ENCODE results near the gene AKAP6.

Gene AKAP6

GRCh38 chr14:32492457-32492856 lies 163.4 kb downstream of the AKAP6 start:
- no peak for DNase-seq

GRCh38 chr14:32494609-32495434 lies 165.7 kb downstream of the AKAP6 start:
- DNase-seq: no peak

GRCh38 chr14:32495435-32495734 lies 166.3 kb downstream of the AKAP6 start:
- DNase-seq: no peak

- DNase-seq: no peak
Measured at GRCh38 chr14:32497248-32497647, 168.2 kb downstream of the AKAP6 start.

- no peak for DNase-seq
Measured at GRCh38 chr14:32507029-32507984, 178.2 kb downstream of the AKAP6 start.

DNA sequence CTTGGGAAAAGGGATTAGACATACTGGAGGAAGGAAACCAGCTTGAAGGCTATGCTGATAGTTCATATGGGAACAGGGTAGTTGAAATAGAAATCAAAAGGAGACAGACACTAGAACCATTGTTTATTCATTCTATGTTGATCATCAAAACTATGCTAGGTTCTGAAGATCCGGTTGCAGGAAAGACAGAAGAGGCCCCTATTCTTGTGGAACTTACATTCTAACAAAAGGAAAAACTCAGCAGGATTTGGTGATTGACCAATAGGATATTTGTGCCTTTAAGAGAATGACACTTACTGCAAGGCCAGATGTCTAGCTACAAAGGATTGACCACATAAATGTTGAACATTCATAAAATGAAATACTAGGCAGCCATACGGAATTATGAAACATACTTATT lies 179.2 kb downstream of the AKAP6 start:
- no peak for DNase-seq

DNA sequence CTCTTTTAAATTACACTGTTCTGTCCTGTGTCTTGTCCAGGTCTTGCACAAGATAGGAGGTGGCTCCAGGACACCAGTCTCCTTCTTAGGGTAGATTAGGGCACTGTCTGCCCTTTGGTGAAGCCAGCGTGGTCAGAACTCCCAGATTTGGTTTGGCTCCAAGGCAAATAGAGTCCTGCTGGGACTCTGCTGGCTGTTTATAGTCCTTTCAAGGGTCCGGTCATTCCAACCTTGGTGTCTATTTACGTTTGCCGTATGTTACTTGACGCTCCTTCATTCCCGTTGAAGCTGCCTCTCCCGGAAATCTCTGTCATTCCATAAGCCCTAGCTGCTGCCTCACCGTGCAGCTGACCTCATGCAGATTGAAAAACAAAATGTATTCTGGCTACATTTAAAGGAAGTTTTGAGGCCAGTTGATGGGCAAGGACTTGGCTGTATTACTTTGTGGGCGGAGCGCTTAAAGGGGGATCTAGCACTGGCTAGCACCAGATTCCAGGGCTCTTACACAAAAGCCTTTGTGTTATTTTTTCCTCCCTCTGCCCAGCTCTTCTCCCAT lies 180.6 kb downstream of the AKAP6 start:
- no peak for DNase-seq

- no peak for DNase-seq
Measured at GRCh38 chr14:32510815-32511214, 181.7 kb downstream of the AKAP6 start.

GRCh38 chr14:32512348-32512747 lies 183.2 kb downstream of the AKAP6 start:
- DNase-seq: no peak

GRCh38 chr14:32512813-32513212 lies 183.7 kb downstream of the AKAP6 start:
- DNase-seq: no peak

DNA sequence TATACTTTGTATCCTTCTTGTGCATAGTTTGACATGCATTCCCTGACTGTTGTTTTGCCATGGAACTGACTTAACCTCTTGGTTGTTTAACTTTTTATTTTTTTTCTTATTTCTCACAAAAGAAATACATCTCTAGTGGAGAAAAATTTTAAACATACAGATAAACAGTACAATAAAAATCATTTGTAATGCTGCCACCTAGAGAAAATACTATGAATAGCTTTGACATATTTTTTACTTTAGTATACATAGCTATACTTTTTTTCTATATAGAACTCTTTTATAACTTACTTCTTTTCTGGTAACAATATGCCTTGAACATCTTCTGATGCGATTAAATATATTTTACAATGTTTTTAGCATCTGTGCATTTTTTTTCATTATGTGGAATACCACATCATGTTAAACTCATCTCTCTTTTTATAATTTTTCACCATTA lies 184.5 kb downstream of the AKAP6 start:
- DNase-seq: no peak

DNA sequence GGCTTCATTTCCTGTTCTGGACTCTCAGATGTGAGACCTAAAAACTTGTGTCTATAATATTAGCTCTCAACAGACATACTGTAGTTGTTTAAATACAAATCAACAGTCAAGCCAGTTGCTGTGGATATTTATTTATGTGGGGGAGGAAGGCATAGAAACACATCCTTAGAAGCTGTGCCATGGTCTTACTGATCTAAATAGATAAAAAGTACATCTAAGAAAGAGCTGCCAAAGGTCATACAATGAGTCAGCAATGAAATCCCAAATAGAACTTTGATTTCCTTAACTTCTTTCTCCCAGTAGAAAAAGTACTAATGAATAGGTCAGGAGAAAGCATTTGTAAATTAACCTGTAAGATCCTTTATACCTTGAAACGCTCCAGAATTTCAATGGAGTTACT lies 185.1 kb downstream of the AKAP6 start:
- no peak for DNase-seq

DNA sequence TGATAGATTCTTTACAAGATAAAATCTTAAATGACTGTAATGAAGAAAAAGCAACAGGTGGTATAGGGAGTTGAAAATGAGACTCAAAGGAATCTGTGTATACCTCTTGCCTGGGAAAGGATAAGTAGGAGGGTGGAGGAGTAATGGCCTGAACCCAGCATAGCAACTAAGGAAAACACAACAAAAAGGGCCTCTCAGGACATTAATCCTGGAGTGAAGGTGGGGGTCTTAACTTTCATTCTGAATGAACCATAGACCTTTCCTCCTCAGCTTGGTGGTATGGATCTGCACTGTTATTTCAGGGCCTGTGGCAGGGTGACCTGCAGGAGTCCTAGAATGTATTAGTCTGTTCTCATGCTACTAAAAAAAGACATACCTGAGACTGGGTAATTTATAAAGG lies 185.6 kb downstream of the AKAP6 start:
- DNase-seq: no peak

GRCh38 chr14:32524609-32525375 lies 195.7 kb downstream of the AKAP6 start:
- no peak for DNase-seq

DNA sequence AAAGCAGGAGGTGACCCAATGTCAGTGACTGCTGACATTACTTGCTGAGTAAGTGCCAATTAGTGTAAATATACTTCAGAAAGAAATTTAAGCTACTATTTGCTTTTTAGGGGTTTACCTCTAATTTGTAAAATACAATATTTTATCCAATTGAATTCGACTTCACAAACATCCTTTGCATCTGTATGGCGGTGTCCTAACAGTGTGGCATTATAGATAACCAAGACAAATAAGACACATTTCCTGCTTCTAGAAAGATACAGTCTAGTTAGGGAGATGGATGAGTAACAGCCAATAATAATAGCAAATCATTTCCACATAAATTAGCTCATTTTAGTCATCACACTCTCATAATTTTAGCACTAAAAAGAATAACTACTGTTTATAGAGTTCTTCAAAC lies 196.5 kb downstream of the AKAP6 start:
- DNase-seq: no peak

DNA sequence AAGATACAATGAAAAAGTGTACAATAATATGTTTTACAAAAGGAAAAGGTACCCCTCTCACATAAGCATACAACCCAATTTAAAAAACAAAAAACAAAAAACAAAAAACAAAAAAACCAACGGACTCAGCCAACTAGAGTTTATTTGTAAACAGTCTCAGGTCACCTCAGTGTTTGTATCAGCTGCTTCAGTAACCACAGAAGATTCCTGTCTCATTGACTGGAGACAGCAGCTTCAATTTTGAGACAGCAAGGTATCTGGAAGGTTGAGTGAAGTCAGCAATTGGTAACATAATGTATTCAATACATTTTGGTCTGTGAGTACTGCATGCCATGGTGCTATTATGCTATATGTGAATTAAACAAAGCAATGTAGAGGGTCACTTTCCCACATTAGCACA lies 201.7 kb downstream of the AKAP6 start:
- DNase-seq: no peak

- no peak for DNase-seq
Measured at GRCh38 chr14:32531942-32532515, 202.9 kb downstream of the AKAP6 start.

- no peak for DNase-seq
Measured at GRCh38 chr14:32534145-32534544, 205.0 kb downstream of the AKAP6 start.

GRCh38 chr14:32536175-32536574 lies 207.1 kb downstream of the AKAP6 start:
- no peak for DNase-seq

GRCh38 chr14:32537166-32537565 lies 208.1 kb downstream of the AKAP6 start:
- DNase-seq: no peak

DNA sequence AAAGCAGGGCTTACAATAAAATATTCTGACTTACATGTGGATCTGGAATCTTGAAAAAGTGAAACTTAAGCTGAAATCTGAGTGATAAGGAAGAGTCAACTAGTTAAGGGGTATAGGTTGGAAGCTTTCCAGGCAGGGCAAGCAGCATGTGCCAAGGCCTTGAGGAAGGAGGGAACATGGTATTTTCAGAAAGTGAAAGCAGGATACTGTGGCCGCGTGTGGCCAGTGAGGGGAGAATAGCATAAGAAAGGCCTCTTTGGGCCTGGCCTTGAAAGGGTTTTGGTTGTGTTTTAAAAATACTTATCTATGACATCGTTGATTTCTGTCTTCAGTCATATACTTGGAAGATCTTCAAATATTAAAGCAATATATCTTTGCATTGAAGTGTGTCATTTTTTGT lies 213.4 kb downstream of the AKAP6 start:
- DNase-seq: no peak

DNA sequence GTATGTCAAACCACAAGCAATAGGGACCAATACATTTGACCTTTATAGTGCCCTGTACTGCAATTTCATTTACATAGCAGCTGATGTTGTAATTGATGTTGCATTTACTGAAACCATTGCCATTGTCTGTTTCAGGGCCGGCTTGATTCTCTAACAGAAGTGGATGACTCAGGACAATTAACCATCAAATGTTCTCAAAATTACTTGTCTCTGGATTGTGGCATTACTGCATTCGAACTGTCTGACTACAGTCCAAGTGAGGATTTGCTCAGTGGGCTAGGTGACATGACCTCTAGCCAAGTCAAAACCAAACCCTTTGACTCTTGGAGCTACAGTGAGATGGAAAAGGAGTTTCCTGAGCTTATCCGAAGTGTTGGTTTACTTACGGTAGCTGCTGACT lies 216.0 kb downstream of the AKAP6 start:
- DNase-seq: no peak

Measured in retina (tissue), 1 donor.